Endothelial cell of umbilical vein (primary cell): ENCODE data around the gene FAAH.

Experiments used
- EZH2 ChIP-seq: IDR thresholded peaks from 2 replicates; pipeline ENCODE4 v1.6.1; 2012; ENCODE audit warnings: borderline replicate concordance, low read depth, mild to moderate bottlenecking, moderate library complexity, low read length, inconsistent platforms; ENCODE audit not compliant: severe bottlenecking
- JUN ChIP-seq: IDR thresholded peaks from 2 replicates; pipeline ENCODE4 v1.6.1; 2011; ENCODE audit warnings: borderline replicate concordance, low read depth; ENCODE audit not compliant: insufficient read length, insufficient read depth
- MYC ChIP-seq: IDR thresholded peaks from one replicate; pipeline ENCODE4 v1.6.1; 2011; ENCODE audit warnings: mild to moderate bottlenecking, low read depth, low read length
- POLR2A ChIP-seq: IDR thresholded peaks from 2 replicates; pipeline ENCODE4 v1.6.1; 2012; ENCODE audit warnings: low read depth, mild to moderate bottlenecking, control low read depth, low read length
- POLR2AphosphoS5 ChIP-seq: IDR thresholded peaks from 2 replicates; pipeline ENCODE4 v1.6.1; 2012; ENCODE audit warnings: low read depth, mild to moderate bottlenecking, control low read depth, low read length, moderate library complexity; ENCODE audit not compliant: insufficient read depth
- TF ChIP-seq, protein P1 (sequence below), 2 donors: IDR thresholded peaks; 1 replicate in 1 of 2; 2 replicates in 1 of 2; pipeline ENCODE4 v1.5.1; 2011; ENCODE audit warnings: low read length in 2 of 2, mild to moderate bottlenecking in 2 of 2, moderate library complexity in 2 of 2, control low read depth in 1 of 2, inconsistent platforms in 1 of 2, low read depth in 1 of 2; ENCODE audit not compliant: insufficient read depth in 1 of 2; ENCODE audit errors: extremely low read depth in 1 of 2

DNA sequence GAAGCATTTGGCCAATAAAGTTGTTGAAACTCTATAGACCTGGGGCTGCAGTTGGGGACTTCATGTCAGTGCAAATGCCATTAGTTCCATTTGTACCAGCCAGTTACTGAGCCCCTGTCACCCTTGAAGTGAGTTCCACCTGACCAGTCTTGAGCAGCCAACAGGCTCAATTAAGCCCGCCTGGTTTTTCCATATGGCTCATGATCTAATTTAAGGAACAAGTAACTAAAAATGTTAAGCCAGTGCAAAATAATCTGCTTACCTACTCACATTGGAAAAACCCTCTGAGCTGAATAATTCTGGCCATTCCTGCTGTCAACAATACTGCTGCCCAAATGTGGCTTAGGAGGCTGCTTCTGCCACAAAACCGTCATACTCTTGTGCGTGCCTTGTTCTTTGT is 32.0 kb upstream of the FAAH start:
- TF ChIP-seq, protein P1, sequence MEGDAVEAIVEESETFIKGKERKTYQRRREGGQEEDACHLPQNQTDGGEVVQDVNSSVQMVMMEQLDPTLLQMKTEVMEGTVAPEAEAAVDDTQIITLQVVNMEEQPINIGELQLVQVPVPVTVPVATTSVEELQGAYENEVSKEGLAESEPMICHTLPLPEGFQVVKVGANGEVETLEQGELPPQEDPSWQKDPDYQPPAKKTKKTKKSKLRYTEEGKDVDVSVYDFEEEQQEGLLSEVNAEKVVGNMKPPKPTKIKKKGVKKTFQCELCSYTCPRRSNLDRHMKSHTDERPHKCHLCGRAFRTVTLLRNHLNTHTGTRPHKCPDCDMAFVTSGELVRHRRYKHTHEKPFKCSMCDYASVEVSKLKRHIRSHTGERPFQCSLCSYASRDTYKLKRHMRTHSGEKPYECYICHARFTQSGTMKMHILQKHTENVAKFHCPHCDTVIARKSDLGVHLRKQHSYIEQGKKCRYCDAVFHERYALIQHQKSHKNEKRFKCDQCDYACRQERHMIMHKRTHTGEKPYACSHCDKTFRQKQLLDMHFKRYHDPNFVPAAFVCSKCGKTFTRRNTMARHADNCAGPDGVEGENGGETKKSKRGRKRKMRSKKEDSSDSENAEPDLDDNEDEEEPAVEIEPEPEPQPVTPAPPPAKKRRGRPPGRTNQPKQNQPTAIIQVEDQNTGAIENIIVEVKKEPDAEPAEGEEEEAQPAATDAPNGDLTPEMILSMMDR (IDR thresholded peaks at IDR 0.05; ENCODE audit: extremely low read depth in 1 of 2, insufficient read depth in 1 of 2, low read depth in 1 of 2, low read length in 2 of 2): no peak
- TF ChIP-seq MYC: no peak
- TF ChIP-seq POLR2A: no peak
- no peak for TF ChIP-seq POLR2AphosphoS5
- TF ChIP-seq EZH2: no peak
- TF ChIP-seq JUN: no peak
